ENCODE data around the gene SETD1B.
"Not testable (repeated sequence)": the region's sequence is repeated elsewhere in the genome, so short reads cannot be mapped to it uniquely, and the experiment has no call there.

Gene SETD1B

DNA sequence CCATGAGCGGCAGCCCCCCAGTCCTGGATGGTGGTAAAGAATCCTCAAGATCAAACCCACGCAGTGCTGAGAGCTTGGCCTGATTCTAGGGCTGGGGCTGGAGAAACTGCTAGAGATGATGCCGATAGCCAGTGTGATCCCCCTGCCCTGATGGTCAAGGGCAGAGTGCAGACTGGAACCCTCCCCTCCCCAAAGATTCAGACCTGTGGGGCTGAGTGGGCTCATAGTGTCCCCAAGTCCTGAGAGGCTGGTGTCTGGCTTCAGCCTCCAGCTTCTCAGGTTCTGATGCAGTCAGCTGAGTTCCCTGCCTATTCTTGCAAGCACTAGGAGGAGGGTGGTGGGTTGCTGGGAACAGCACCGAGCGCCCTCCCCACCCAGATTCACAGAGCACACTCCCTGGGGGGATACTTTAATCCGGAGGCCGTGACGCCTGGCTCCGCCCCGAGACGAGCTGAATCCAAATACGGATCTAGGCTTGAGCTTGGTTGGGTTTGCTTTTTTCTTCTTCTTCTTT is 22.3 kb upstream of the SETD1B start:
- peak; percentile 90 for DNase-seq

DNA sequence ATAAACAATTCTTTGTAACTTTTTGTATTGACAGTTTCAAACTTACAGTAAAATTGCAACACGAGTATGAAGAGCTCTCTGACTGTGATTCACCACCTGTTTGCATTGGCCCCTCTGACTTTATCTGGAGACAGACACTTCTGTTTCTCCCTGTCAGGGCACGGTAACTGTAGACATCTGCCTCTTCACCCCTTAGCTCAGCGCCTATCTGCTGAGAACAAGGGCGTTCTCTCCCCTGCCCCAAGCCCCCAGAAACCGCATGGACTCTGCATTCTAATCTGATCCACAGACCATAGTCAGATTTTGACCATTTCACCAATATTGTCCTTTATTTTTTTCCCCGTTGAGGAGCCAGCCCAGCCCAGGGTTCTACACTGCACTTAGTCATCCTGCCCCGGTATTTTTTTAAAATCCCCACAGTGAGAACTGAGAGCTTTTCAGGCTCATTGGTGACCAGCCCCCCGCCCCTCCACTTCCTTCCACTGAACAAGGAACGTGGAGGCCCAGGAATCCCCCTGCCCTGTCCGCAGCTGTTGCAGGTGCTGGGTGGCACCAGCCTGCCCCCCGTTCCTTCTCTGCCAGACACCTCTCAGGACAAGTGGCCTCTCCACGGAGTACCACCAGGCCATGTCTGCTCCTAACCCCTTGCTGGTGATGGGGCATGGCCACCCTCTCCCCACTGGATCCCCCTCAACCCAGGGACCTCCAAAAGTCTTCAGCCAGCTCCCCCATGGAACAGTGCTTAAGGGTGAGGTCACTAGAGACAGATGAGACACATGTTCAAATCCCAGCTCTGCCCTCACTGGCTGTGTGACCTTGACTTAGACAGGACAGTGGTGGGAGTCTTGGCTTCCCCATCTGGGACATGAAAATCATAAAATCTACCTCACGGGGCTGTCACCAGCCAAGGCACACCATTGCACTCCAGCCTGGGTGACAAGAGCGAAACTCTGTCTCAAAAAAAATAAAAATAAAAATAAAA is 21.5 kb upstream of the SETD1B start:
- peak; percentile 82 for DNase-seq

DNA sequence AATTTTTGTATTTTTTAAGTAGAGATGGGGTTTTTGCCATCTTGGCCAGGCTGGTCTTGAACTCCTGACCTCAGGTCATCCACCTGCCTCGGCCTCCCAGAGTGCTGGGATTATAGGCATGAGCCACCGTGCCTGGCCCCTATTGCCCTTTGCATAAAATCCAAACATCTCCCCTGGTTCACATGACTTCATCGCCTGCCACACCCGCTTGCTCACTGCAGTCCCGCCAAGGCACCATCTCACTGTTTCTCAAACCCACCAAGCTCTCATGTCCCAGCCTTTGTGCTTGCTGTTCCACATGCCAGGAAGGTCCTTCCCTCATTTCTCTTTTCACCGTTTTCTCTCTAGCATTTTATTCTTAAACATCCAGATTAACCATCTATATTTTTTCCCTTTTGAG is 20.0 kb upstream of the SETD1B start:
- no peak for DNase-seq

DNA sequence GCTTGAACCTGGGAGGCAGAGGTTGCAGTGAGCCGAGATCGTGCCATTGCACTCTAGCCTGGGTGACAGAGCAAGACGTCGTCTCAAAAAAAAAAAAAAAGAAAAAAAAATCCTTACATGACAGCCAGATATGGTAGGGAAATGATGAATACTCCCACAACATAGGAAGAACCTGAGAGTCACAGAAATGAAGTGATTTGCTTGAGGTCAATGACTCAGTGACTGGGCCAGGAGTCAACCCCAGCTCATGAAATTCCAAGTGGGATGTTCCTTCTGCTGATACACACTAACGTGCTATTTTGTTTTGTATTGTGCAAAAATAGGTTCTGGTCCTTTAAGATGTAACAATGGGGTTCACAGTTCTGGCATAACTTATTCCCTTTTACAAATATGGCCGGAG is 19.3 kb upstream of the SETD1B start:
- no peak for DNase-seq

DNA sequence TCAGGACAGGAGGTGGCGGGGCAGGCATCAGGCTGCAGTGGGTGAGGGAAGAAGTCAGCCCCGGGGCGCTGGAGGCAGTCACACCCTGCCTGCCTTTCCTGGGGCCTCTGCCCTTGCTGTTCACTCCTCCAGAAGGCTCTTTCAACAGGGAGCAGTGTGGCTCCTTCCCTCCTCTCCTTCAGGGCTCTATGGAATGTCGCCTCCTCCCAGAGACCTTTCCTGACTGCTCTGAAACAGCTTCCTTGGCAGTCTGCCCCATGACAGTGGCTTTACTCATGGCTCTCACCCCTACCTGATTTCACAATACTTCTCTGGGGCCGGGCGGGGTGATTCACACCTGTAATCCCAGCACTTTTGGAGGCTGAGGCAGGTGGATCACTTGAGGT is 17.4 kb upstream of the SETD1B start:
- no peak for DNase-seq

DNA sequence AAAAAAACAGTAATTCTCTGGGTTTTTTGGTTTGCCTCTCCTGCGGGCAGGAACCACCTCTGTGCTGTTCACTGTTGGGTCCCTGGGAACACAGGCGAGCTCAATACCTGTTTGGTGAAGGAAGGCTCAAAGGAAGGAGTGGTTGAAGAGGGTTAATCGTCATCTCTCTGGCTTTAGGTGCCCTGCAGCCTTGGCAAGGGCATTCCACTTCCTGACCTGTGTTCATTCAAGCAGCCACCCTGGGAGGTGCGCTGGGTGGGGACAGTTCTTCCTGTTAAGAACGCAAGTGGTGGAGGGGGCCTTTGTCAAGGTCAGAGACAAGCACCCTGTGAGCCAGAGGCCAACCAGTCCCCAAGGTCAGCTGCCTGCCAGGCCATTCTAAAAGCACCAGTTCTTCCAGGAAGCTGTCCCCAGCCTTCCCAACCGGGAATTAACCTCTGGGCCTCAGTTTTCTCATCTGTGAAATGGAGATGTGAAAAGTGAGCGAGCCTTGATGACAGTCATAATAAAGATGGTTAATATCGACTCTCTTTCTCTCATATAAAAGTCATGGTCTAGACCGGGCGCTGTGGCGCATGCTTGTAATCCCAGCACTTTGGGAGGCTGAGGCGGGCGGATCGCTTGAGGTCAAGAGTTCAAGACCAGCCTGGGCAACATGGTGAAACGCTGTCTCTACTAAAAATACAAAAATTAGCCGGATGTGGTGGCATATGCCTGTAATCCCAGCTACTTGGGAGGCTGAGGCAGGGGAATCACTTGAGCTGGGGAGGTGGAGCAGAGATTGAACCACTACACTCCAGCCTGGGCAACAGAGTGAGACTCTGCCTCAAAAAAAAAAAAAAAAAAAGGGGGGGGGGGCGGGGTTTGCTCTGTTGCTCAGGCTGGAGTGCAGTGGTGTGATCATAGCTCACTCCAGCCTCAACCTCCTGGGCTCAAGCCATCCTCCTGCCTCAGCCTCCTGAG is 16.5 kb upstream of the SETD1B start:
- DNase-seq = no peak

DNA sequence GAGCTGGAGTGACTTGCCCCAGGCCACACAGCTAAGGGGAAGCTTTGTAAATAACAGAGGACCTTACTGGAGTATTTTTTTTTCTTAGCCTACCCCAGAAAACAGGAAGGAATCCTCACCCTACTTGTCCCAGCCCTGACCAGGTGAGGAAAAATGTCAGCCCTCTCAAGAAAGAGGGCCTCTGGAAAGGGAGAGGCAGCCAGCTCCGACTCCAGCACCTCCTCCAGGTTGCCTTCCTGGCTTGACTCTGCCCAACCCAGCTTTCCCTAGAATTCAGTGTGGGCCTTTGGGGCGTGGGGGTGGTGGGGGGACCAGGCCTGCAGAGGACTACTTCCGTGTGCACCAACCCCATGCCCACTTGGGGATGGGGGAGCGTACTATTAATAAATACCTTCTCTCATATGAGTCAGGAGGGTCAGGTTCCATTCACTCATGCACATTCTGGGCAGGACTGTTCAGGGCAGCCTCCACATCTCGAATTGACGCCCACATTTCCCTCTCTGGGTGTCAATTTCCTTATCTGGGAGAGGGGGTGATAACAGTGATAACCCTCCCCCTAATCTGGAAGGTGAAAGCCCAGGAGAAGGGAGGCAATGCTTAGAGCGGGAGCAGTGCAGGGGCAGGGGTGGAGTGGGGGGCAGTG is 15.5 kb upstream of the SETD1B start:
- DNase-seq = no peak

DNA sequence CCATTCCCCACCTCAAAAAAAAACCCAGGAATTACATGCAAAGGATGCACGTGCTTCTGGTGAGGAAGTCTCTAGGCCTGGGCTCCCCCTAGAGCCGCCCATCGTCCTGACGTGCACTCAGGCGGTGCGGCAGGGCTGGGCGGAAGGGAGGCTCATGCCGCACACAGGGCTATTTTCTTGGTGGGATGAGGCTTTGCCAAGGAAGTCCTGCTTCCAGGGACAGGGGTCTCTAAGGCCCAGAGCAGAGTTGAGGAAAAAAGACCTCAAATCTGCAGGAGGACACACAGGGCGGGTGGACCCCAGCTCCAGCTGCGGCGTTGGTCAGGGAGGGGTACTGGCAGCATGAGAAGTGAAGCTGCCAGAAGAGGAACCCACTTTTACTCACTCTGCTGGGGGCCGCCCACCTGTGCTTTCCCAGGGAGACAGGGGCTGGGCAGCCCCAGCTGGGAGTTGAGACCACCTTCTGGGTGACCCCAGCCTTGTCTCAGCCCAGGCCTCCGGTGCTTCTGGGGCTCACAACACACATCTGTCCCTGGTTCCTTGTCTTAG is 14.5 kb upstream of the SETD1B start:
- DNase-seq = no peak

DNA sequence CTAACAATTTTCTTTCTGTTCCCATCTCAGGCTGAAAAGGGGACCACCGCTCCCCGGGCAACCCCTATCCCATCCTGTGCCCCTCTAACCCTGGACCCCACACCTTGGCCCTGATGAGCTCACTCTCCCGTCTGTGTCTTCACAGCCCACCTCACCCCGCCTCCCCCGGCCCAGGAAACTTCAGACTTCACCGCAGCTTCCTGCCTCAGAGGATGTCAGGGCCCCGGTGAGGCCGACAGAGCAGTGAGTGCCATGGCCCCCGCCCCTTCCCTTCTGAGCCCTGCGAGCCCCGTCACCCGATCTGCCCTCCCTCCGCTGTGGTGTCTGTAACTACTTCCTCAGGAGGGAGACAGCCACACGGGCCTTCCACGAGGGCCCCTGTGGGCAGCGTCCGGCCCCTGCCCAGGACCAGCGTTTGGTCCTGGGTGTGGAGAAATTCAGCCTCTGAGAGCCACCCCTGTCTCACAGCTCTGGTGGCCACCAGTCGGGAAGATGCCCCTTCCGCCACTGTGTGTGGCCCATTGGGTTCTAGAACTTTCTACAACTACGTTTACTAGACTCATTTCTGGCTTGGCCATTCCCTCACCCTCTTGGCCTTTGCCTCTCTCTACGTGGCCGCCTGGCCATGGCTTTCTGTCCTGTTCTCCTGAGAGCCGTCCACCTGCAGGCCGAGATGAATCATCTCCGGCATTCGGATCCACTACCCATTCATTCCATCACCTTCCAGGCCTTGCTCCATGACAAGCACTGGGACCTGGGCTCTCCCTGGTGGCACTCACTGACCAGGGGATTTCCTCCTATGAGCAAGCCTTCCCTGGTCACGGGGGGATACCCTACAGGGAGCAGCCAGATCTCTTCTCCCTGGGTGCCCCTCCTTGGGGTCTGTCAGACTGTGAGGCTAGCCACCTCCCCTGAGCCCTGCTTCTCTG is 13.7 kb upstream of the SETD1B start:
- no peak for DNase-seq

DNA sequence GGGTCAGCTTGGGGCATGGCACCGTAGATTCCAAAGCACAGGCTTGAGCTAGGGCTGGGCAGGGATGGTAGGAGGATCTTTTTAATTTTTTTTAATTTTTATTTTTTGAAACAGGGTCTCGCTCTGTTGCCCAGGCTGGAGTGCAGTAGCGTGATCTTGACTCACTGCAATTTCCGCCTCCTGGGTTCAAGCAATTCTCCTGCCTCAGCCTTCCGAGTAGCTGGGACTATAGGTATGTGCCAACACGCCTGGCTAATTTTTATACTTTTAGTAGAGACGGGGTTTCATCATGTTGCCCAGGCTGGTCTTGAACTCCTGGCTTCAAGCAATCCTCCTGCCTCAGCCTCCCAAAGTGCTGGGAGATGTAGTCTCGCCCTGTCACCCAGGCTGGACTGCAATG is 13.0 kb upstream of the SETD1B start:
- not testable (repeated sequence) for DNase-seq

DNA sequence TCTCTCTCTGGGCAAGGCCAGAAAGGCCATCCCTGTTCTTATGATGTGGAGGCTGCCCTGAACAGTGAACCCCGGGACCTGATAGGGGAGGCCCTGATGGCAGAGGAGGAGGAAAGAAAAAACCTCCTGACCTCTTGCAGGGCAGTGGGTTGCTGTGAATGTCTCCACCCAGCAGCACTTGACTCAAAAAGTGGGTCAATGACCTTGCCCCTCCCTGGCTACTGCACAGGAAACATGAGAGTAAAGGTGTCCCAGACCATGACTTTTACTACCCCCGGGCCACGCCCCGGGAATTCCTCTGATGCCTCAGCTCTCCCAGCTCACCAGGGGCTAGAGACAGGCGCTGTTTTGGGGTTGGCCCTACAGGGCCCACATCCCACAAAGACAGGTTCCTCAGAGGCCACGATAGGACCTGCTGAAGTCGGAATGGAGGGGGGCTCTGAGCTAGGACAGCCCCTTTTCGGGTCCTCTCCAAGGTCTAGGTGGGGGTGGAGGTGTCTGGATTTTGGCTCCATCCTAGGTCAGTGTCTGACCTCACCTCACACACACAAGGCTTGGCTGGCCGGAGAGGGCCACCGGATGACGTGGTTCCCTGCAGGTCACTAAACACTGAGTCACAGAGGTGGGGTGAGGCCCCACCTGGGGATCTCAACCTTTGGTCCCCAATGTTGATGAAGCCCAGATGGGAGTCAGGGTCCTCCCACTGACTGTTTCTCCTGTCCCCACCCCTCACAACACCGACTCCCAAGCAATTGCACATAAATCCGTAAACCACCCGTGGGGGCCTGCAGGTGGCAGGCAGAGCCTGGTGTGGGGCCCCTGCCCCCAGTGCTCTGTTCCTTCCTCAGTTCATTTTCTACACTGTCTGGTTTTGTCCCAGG is 11.9 kb upstream of the SETD1B start:
- DNase-seq = no peak

DNA sequence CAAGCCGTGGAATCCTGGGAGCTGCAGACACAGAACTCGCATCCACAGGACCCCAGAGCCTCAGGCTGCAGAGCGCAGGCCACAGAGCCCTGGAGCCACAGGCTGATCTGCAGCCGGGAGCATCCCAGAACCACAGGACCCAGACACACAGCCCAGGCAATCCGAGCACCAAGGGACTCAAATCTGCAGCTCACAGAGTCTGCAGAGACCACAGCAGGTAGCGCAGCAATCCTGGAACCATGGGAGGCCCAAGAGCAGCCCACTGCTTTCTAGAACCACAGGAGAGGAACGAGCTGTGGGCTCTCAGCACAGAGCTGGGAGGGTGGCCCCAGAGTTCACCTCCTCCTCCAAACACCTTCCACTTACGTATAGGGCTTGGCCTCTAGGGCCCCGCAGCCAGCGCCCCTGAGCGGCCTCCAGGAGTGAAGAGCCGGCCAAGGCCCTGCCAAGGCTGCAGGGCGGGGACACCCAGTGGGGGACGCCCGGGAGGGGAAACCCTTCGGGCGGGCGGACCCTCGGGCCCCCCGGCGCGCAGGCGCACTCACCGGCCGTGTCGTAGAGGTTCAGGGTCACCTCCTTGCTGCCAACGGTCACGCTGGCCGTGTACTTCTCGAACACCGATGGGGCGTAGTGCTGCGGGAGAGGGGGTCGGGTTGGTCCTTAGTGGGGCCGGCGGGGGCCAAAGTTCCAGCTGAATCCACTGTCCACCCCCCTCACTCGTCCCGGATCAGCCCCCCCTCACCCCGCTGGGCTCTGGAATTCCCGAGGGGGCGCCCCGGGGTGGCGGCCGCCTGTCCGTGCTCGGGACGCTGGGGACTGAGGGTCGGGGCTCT is 11.0 kb upstream of the SETD1B start:
- no peak for DNase-seq

DNA sequence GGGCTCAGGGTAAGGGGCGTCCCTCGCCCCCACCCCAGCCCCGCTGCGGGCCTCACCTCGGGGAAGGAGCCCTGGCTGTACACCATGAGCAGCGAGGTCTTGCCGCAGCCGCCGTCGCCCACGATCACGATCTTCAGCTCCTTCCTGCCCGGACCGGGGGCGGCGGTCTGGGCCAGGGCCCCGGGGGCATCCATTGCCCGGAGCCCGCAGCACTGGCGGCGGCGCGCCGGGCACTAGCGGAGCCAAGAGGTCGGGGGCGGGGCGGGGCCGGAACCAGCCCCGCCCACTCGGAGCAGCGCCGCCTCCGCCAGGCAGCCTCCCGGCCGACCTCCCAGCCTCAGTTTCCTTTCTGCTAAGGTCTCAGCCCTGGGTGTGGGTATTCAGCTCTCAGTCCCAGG is 10.4 kb upstream of the SETD1B start, which contains the start of gene RHOF:
Gene RHOF (minus strand): TSS at position 249 of the 398 bp plus-strand sequence. CDS start 55 bp downstream, at position 194.
- no peak for DNase-seq

DNA sequence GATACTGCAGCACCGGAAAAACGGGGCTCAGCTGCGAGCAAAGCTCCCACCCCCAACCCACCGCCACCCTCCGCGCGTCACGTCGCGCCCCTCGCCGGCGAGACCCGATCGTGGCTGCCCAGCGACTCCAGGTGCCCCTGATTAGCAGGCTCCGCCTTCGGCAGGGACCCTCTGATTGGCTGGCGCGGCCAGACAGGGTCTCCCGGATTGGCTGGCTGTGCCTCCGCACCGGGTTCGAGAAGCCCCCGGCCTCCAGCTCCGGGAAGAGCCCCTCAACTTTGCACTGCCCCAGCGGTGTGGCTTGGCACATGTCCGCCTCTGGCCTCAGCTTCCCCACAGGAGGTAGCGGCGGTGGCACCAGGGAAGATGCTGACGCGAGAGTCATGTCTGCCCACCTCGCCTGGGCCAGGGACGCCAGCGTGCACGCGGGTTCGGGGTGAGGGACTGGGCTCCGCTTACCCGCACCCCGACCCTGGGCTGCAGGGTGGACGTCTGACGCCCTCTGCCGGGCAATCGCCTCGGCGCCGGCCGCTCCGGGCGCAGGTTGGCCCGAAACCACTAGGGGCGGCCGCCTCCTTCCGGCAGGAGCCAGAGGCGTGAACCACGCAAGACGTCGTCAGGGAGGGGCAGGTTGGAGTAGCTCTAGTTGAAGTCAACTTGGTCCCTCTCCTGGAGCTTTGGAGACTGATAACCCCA is 9.8 kb upstream of the SETD1B start:
- peak; percentile 93 for DNase-seq

DNA sequence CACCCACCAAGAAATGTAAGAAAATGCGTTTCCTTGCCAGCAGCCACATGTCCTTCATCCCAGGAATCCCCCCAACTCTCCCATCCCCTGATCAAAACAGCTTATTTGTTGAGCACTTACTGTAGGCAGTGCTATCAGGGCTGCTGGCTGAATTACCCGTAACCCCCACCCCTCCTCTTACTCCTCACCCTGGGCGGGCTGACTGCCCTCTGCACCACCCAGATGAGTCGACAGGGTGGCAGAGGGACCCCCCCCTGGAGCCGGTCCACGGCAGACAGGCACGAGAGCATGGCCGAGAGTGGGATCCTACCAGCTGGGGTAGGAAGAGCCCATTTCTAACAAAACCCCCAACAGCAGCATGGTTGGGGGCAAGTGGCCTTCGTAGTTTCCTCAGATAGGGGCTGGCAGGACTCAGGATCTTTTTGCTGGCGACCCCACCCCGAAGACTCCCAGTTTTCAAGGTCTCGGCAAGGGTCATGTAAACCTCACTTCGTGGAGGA is 9.2 kb upstream of the SETD1B start:
- no peak for DNase-seq

DNA sequence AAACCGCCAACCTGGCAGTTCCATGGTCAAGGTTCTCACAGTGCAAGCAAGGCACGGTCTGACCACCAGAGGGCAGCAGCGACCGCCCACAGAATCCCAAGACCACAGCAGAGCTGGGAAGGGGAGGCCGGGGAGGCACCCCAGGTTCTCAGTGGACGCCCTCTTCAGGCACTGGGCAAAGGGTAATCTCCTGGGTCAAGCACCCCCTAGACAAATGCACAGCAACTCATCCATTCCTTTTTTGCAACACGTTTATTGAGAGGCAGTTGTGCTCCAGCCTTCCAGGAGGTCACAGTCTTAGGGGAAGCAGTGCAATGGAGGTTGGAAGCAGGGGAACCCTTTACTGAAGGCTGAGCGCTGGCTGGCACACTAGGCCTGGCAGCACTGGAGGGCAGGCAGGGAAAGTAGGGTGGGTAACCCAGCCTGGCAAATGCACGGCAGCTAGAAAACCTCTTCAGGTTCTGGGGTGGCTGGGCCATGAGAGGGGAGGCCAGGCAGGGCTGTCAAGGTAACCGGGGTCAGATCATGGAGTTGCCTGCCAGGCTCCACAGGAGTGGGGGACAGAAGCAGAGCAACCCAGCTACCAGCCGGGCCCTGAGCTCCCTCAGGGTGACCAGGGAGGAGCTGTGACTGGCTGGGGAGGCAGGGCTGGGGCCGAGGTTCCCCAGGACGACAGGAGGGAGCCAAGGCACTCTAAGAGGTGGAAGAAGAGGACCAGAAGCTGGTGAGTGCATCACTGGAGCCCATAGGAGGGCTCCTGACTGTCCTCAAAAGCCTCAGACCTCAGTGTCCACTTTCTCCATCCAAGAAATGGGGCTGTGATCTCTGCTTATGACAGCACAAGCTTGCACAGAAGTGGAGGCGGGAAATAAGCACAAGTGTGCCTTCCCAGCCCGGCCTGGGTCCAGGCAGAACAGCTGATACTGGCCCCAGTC is 8.5 kb upstream of the SETD1B start:
- DNase-seq = peak; percentile 86
